OCI-LY1 (cell line): ENCODE results near the gene SLC25A26.

ENCODE experiments used
- EZH2 ChIP-seq: fragments of 200-600 bp; sonication (generic), shearing (Covaris generic); IDR thresholded peaks from 2 replicates; pipeline ENCODE4 v1.8.0; 2017; ENCODE audit warnings: borderline replicate concordance, mixed run types, mild to moderate bottlenecking, antibody characterized with exemption, low read length, moderate library complexity, mixed read lengths
- TF ChIP-seq, protein P1 (sequence below): fragments of 200-600 bp; sonication (generic), shearing (Covaris generic); IDR thresholded peaks from 2 replicates; pipeline ENCODE4 v1.5.1; 2017; ENCODE audit warnings: mild to moderate bottlenecking, antibody characterized with exemption, low read length, moderate library complexity, mixed read lengths

DNA sequence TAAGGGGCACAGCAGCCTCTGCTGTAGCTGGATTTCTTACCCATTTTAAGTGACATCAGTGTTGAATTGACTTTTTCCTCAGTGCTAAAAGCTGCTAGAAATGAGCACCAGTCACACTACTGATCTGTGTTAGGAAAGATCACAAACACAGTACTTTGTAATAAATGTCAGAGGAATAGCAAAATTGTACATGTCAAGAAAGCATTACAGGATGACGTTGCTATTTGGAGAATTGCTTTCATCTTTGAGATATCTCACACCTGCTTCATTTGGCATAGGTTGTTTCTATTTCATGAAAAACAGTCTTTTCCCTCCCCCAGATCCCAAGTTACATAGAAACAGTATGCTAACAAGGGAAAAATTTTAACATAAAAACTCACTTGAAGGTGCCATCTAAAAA is 77.8 kb downstream of the SLC25A26 start:
- TF ChIP-seq, protein P1, sequence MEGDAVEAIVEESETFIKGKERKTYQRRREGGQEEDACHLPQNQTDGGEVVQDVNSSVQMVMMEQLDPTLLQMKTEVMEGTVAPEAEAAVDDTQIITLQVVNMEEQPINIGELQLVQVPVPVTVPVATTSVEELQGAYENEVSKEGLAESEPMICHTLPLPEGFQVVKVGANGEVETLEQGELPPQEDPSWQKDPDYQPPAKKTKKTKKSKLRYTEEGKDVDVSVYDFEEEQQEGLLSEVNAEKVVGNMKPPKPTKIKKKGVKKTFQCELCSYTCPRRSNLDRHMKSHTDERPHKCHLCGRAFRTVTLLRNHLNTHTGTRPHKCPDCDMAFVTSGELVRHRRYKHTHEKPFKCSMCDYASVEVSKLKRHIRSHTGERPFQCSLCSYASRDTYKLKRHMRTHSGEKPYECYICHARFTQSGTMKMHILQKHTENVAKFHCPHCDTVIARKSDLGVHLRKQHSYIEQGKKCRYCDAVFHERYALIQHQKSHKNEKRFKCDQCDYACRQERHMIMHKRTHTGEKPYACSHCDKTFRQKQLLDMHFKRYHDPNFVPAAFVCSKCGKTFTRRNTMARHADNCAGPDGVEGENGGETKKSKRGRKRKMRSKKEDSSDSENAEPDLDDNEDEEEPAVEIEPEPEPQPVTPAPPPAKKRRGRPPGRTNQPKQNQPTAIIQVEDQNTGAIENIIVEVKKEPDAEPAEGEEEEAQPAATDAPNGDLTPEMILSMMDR = no peak
- no peak for TF ChIP-seq EZH2
